Measurements from ENCODE around the gene ALDH3B1. TPM values are rescaled to one million over a fixed set of nuclear protein-coding genes. Genes with fewer than 3 reads are reported as not detected.

Gene ALDH3B1
- total and polyA plus RNA-seq, 9 of the 15 experiments (the other 6 are each of a cell fraction or from before 2014, with no cell fraction given), result 0.01 to 0.35 (median 0.07) TPM; not detected in 2

DNA sequence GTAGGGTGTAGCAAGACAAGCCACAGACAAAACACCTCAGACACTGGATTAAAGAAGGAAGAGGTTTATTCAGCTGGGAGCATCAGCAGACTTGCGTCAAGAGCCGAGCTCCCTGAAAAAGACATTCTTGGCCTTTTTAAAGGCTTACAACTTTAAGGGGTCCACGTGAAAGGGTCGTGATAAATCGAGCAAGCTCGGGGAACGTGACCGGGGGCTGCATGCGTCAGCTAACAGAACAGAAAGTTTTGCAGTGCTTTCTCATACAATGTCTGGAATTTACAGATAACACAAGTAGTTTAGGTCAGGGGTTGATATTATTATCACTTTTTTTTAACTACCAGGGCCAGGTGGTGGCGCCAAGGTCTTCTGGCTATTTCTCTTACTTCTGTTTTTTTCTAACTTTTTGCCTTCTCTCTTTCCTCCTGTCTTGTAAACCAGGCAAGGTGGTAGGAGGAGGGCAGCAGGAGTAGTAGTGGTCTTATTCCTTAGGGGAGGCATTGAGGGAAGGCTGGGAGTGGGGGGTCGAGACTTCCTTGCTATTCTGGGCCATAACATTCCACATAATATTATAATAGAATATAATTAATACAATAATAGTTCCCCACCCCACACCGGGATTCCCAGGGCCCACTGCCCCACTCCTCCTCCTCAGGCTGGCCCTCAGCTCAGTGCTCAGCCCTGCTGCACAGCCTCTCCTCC is 587 bp upstream of the ALDH3B1 start (continued):
- TF ChIP-seq FOXK1 (CRISPR knock-in tag; IDR thresholded peaks at IDR 0.05; ENCODE audit: borderline replicate concordance), result peak; percentile 43; the same call in 1 of the 2 replicates
- TF ChIP-seq SMAD4 (CRISPR knock-in tag; conservative IDR thresholded peaks at IDR 0.05), result peak; percentile 61
- TF ChIP-seq ZNF766 (CRISPR knock-in tag; conservative IDR thresholded peaks at IDR 0.05), result peak; percentile 64; the same call in 1 of the 2 replicates
- no peak for TF ChIP-seq FOS (IDR thresholded peaks at IDR 0.05; ENCODE audit: extremely low read depth, insufficient read length)
- TF ChIP-seq CBFA2T2 (conservative IDR thresholded peaks at IDR 0.05), result peak; percentile 83
- TF ChIP-seq FOSL1 (tag; conservative IDR thresholded peaks at IDR 0.05), result peak; percentile 73; the same call in 1 of the 2 replicates
- TF ChIP-seq DPF2 (IDR thresholded peaks at IDR 0.05), result peak; percentile 80
- TF ChIP-seq SLC30A9 (CRISPR knock-in tag; IDR thresholded peaks at IDR 0.05), result no peak
- TF ChIP-seq, protein P1, sequence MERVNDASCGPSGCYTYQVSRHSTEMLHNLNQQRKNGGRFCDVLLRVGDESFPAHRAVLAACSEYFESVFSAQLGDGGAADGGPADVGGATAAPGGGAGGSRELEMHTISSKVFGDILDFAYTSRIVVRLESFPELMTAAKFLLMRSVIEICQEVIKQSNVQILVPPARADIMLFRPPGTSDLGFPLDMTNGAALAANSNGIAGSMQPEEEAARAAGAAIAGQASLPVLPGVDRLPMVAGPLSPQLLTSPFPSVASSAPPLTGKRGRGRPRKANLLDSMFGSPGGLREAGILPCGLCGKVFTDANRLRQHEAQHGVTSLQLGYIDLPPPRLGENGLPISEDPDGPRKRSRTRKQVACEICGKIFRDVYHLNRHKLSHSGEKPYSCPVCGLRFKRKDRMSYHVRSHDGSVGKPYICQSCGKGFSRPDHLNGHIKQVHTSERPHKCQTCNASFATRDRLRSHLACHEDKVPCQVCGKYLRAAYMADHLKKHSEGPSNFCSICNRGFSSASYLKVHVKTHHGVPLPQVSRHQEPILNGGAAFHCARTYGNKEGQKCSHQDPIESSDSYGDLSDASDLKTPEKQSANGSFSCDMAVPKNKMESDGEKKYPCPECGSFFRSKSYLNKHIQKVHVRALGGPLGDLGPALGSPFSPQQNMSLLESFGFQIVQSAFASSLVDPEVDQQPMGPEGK (CRISPR knock-in tag; IDR thresholded peaks at IDR 0.05; ENCODE audit: borderline replicate concordance), result no peak
- TF ChIP-seq, protein P2, sequence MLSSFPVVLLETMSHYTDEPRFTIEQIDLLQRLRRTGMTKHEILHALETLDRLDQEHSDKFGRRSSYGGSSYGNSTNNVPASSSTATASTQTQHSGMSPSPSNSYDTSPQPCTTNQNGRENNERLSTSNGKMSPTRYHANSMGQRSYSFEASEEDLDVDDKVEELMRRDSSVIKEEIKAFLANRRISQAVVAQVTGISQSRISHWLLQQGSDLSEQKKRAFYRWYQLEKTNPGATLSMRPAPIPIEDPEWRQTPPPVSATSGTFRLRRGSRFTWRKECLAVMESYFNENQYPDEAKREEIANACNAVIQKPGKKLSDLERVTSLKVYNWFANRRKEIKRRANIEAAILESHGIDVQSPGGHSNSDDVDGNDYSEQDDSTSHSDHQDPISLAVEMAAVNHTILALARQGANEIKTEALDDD (IDR thresholded peaks at IDR 0.05), result peak; percentile 58; the same call in 1 of the 2 replicates
- peak; percentile 83 for TF ChIP-seq TAL1 (IDR thresholded peaks at IDR 0.05)
- peak; percentile 81 for TF ChIP-seq ZNF589 (CRISPR knock-in tag; IDR thresholded peaks at IDR 0.05; ENCODE audit: low read depth)
- peak; percentile 29 to 58; a peak in 1 of 4 replicates for TF ChIP-seq TEAD1 (CRISPR knock-in tag; IDR thresholded peaks at IDR 0.05)
- peak; percentile 10; the same call in 1 of the 2 replicates for TF ChIP-seq ETV1 (tag; conservative IDR thresholded peaks at IDR 0.05; ENCODE audit: low read depth)
- no peak; the same call in 1 of the 2 replicates for TF ChIP-seq SMARCC2 (IDR thresholded peaks at IDR 0.05; ENCODE audit: low read depth)
- TF ChIP-seq RCOR1 (IDR thresholded peaks at IDR 0.05; ENCODE audit: borderline replicate concordance in 1 of 2, low read depth in 2 of 2, low read length in 2 of 2), result peak; percentile 42 to 89
- peak in 1 of 2 experiments; percentile 43; a peak in 1 of 3 replicates for TF ChIP-seq CBX3 (IDR thresholded peaks at IDR 0.05; ENCODE audit: borderline replicate concordance in 1 of 2, low read length in 2 of 2)
- 0 out of 2 replicates have a peak, but pooled peaks have one; percentile 34 for TF ChIP-seq PHB2 (IDR thresholded peaks at IDR 0.05; ENCODE audit: low read depth)
- TF ChIP-seq, protein P3, sequence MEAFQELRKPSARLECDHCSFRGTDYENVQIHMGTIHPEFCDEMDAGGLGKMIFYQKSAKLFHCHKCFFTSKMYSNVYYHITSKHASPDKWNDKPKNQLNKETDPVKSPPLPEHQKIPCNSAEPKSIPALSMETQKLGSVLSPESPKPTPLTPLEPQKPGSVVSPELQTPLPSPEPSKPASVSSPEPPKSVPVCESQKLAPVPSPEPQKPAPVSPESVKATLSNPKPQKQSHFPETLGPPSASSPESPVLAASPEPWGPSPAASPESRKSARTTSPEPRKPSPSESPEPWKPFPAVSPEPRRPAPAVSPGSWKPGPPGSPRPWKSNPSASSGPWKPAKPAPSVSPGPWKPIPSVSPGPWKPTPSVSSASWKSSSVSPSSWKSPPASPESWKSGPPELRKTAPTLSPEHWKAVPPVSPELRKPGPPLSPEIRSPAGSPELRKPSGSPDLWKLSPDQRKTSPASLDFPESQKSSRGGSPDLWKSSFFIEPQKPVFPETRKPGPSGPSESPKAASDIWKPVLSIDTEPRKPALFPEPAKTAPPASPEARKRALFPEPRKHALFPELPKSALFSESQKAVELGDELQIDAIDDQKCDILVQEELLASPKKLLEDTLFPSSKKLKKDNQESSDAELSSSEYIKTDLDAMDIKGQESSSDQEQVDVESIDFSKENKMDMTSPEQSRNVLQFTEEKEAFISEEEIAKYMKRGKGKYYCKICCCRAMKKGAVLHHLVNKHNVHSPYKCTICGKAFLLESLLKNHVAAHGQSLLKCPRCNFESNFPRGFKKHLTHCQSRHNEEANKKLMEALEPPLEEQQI (IDR thresholded peaks at IDR 0.05), result no peak
- TF ChIP-seq, protein P4, sequence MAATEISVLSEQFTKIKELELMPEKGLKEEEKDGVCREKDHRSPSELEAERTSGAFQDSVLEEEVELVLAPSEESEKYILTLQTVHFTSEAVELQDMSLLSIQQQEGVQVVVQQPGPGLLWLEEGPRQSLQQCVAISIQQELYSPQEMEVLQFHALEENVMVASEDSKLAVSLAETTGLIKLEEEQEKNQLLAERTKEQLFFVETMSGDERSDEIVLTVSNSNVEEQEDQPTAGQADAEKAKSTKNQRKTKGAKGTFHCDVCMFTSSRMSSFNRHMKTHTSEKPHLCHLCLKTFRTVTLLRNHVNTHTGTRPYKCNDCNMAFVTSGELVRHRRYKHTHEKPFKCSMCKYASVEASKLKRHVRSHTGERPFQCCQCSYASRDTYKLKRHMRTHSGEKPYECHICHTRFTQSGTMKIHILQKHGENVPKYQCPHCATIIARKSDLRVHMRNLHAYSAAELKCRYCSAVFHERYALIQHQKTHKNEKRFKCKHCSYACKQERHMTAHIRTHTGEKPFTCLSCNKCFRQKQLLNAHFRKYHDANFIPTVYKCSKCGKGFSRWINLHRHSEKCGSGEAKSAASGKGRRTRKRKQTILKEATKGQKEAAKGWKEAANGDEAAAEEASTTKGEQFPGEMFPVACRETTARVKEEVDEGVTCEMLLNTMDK (IDR thresholded peaks at IDR 0.05; ENCODE audit: borderline replicate concordance, insufficient read depth, low read depth, low read length, poor library complexity, severe bottlenecking), result peak; percentile 48

Data from K562 (cell line).